Spinal cord (tissue), 10 donors: ENCODE data around the gene ZMYND15. TPM values are rescaled to one million over a fixed set of nuclear protein-coding genes. Genes with fewer than 3 reads are reported as not detected.
A peak's percentile ranks its signal among the peaks of the same experiment; 100 is the strongest.

ENCODE experiments used
- DNase-seq, 6 donors: peaks; one replicate each; pipeline versions ENCODE4 v3.0.0 to v3.0.0-alpha.2; 2013 to 2015; ENCODE audit warnings: low spot score in 6 of 6, low read depth in 4 of 6
- H3K27ac ChIP-seq: one replicate; pipeline ENCODE4 v1.5.1; 2013; ENCODE audit warnings: low read depth, low read length, control low read depth
- H3K27me3 ChIP-seq: one replicate; pipeline ENCODE4 v1.6.1; 2013; ENCODE audit warnings: low read length; ENCODE audit not compliant: control insufficient read depth, insufficient read depth
- H3K36me3 ChIP-seq: one replicate; pipeline ENCODE4 v1.6.1; 2013; ENCODE audit warnings: low read length; ENCODE audit not compliant: control insufficient read depth, insufficient read depth
- H3K4me1 ChIP-seq: one replicate; pipeline ENCODE4 v1.6.1; 2013; ENCODE audit warnings: low read length; ENCODE audit not compliant: control insufficient read depth, insufficient read depth
- H3K4me3 ChIP-seq: one replicate; pipeline ENCODE4 v1.5.1; 2013; ENCODE audit warnings: low read depth, low read length, control low read depth
- H3K9me3 ChIP-seq: one replicate; pipeline ENCODE4 v1.6.1; 2013; ENCODE audit warnings: low read length; ENCODE audit not compliant: control insufficient read depth, insufficient read depth
- WGBS: methylation state at CpG from one replicate; pipeline ENCODE4 v1.1.5; 2013; ENCODE audit warnings: missing lambda C conversion rate; ENCODE audit not compliant: insufficient coverage; 5-methylcytosine and 5-hydroxymethylcytosine counted together
- polyA plus RNA-seq, 2 donors: library from polyadenylated mRNA; unstranded; fragments of 120-200 nt; gene quantifications; one replicate each; pipeline ENCODE4 v1.2.1, GENCODE V29; 2013; ENCODE audit not compliant: insufficient read length in 2 of 2
- total RNA-seq, 2 donors: library from RNA; depleted of rRNA in 1 of 2; stranded (reverse); fragments of 120-200 nt in 1 of 2; fragments of >200 nt in 1 of 2; gene quantifications; one replicate each; pipeline versions ENCODE4 v1.2.3 to v1.2.4, GENCODE V29; 2013 to 2014
- donor health status: healthy.

ZMYND15 gene
- total and polyA plus RNA-seq, 4 donors, result 0.89 to 2.5 (median 1.7) TPM

GRCh38 chr17:4789701-4789950 lies 50.0 kb downstream of the ZMYND15 start:
- Histone ChIP-seq H3K4me1 (peaks cover 57% of the 10 kb centered on the region), H3K27ac (no peak overlapping the region), H3K4me3 (peak overlapping the region; percentile 66), H3K27me3 (peaks cover 26% of the 10 kb centered on the region), H3K9me3 (no peaks in the 10 kb centered on the region), H3K36me3 (peaks cover 6% of the 10 kb centered on the region)
- WGBS, result under 1% methylated on average over 25 of the region's 25 CpGs
- DNase-seq, result no peak

- Histone ChIP-seq H3K36me3 (peaks cover 6% of the 10 kb centered on the region), H3K27me3 (peaks cover 22% of the 10 kb centered on the region), H3K4me1 (peaks cover 52% of the 10 kb centered on the region), H3K27ac (peak overlapping the region; percentile 86), H3K9me3 (no peaks in the 10 kb centered on the region), H3K4me3 (peak overlapping the region; percentile 66)
- under 1% methylated on average over 90 of the region's 91 CpGs for WGBS
- DNase-seq, result peak; percentile 68 to 97 (median 77)
Observed at GRCh38 chr17:4789951-4790704, 50.5 kb downstream of the ZMYND15 start.

- Histone ChIP-seq H3K9me3 (no peaks in the 10 kb centered on the region), H3K27me3 (peaks cover 17% of the 10 kb centered on the region), H3K27ac (peak overlapping the region; percentile 86), H3K4me3 (peak overlapping the region; percentile 66), H3K36me3 (peaks cover 6% of the 10 kb centered on the region), H3K4me1 (peaks cover 47% of the 10 kb centered on the region)
- DNase-seq, result no peak
- WGBS, result 76% methylated on average over 4 of the region's 7 CpGs
Observed at GRCh38 chr17:4790705-4791088, 51.1 kb downstream of the ZMYND15 start.

- Histone ChIP-seq H3K36me3 (peaks cover 23% of the 10 kb centered on the region), H3K4me3 (no peak overlapping the region), H3K9me3 (no peaks in the 10 kb centered on the region), H3K4me1 (peaks cover 20% of the 10 kb centered on the region), H3K27me3 (no peaks in the 10 kb centered on the region), H3K27ac (no peak overlapping the region)
- DNase-seq, result no peak
- WGBS, result no CpG with 5 or more reads among the region's 1 CpG
Observed at GRCh38 chr17:4795168-4795567, 55.5 kb downstream of the ZMYND15 start.

Other genes starting within 250 kb of the ZMYND15 start
- 10 to 100 TPM; 17.7 to 18.0 TPM for gene SPNS2, start 241.0 kb upstream of the ZMYND15 start, total RNA-seq
- gene SPNS2, start 241.0 kb upstream of the ZMYND15 start, polyA plus RNA-seq, result 10 to 100 TPM; 65.1 to 67.3 TPM
- 10 to 100 TPM; 19.5 to 30.9 TPM for gene MYBBP1A, start 184.4 kb upstream of the ZMYND15 start, total RNA-seq
- gene MYBBP1A, start 184.4 kb upstream of the ZMYND15 start, polyA plus RNA-seq, result 10 to 100 TPM; 36.5 to 38.9 TPM
- gene GGT6, start 179.3 kb upstream of the ZMYND15 start, total RNA-seq, result not detected
- gene GGT6, start 179.3 kb upstream of the ZMYND15 start, polyA plus RNA-seq, result under 1 TPM in 1 of 2 donors, not detected in 1; 0.15 TPM
- gene SMTNL2, start 155.3 kb upstream of the ZMYND15 start, total RNA-seq, result 10 to 100 TPM in 1 of 2 donors, 1 to 10 TPM in 1; 5.1 to 33.9 TPM
- 10 to 100 TPM in 1 of 2 donors, 1 to 10 TPM in 1; 5.8 to 12.8 TPM for gene SMTNL2, start 155.3 kb upstream of the ZMYND15 start, polyA plus RNA-seq
- 10 to 100 TPM in 1 of 2 donors, 1 to 10 TPM in 1; 3.0 to 16.3 TPM for gene ALOX15, start 98.2 kb upstream of the ZMYND15 start, total RNA-seq
- gene ALOX15, start 98.2 kb upstream of the ZMYND15 start, polyA plus RNA-seq, result 10 to 100 TPM in 1 of 2 donors, 1 to 10 TPM in 1; 3.9 to 13.5 TPM
- gene PELP1, start 35.7 kb upstream of the ZMYND15 start, total RNA-seq, result 10 to 100 TPM; 20.5 to 22.4 TPM
- gene PELP1, start 35.7 kb upstream of the ZMYND15 start, polyA plus RNA-seq, result 10 to 100 TPM; 60.7 to 70.8 TPM
- gene ARRB2, start 29.2 kb upstream of the ZMYND15 start, total RNA-seq, result 10 to 100 TPM; 21.2 to 33.9 TPM
- gene ARRB2, start 29.2 kb upstream of the ZMYND15 start, polyA plus RNA-seq, result 100 to 1,000 TPM in 1 of 2 donors, 10 to 100 TPM in 1; 99.0 to 105 TPM
- gene MED11, start 8.4 kb upstream of the ZMYND15 start, total RNA-seq, result 10 to 100 TPM in 1 of 2 donors, 1 to 10 TPM in 1; 9.5 to 32.1 TPM
- 10 to 100 TPM; 27.3 to 27.4 TPM for gene MED11, start 8.4 kb upstream of the ZMYND15 start, polyA plus RNA-seq
- gene CXCL16, start 95 bp downstream of the ZMYND15 start, total RNA-seq, result 1 to 10 TPM; 7.5 to 8.0 TPM
- gene CXCL16, start 95 bp downstream of the ZMYND15 start, polyA plus RNA-seq, result 10 to 100 TPM; 18.4 to 18.8 TPM
- not detected for gene TM4SF5, start 32.1 kb downstream of the ZMYND15 start, total RNA-seq
- not detected for gene TM4SF5, start 32.1 kb downstream of the ZMYND15 start, polyA plus RNA-seq
- gene VMO1, start 46.5 kb downstream of the ZMYND15 start, total RNA-seq, result 1 to 10 TPM in 1 of 2 donors, under 1 TPM in 1; 0.99 to 2.0 TPM
- 1 to 10 TPM; 2.0 to 2.7 TPM for gene VMO1, start 46.5 kb downstream of the ZMYND15 start, polyA plus RNA-seq
- not detected for gene GLTPD2, start 49.1 kb downstream of the ZMYND15 start, total RNA-seq
- gene GLTPD2, start 49.1 kb downstream of the ZMYND15 start, polyA plus RNA-seq, result 1 to 10 TPM; 3.5 to 5.2 TPM
- gene PSMB6, start 56.3 kb downstream of the ZMYND15 start, total RNA-seq, result 100 to 1,000 TPM in 1 of 2 donors, 10 to 100 TPM in 1; 94.1 to 146 TPM
- 100 to 1,000 TPM; 143 to 147 TPM for gene PSMB6, start 56.3 kb downstream of the ZMYND15 start, polyA plus RNA-seq
- 10 to 100 TPM; 14.2 to 42.8 TPM for gene PLD2, start 67.3 kb downstream of the ZMYND15 start, total RNA-seq
- 10 to 100 TPM; 29.8 to 46.9 TPM for gene PLD2, start 67.3 kb downstream of the ZMYND15 start, polyA plus RNA-seq
- 10 to 100 TPM; 33.5 to 35.0 TPM for gene MINK1, start 93.5 kb downstream of the ZMYND15 start, total RNA-seq
- 10 to 100 TPM; 67.2 to 86.2 TPM for gene MINK1, start 93.5 kb downstream of the ZMYND15 start, polyA plus RNA-seq
- gene C17orf107, start 159.7 kb downstream of the ZMYND15 start, total RNA-seq, result 1 to 10 TPM; 1.9 to 4.7 TPM
- 1 to 10 TPM; 2.8 to 3.7 TPM for gene C17orf107, start 159.7 kb downstream of the ZMYND15 start, polyA plus RNA-seq
- under 1 TPM; 0.69 to 0.99 TPM for gene CHRNE, start 163.3 kb downstream of the ZMYND15 start, total RNA-seq
- gene CHRNE, start 163.3 kb downstream of the ZMYND15 start, polyA plus RNA-seq, result 1 to 10 TPM; 1.1 to 1.9 TPM
- gene GP1BA, start 192.4 kb downstream of the ZMYND15 start, total RNA-seq, result under 1 TPM in 1 of 2 donors, not detected in 1; 0.06 TPM
- gene GP1BA, start 192.4 kb downstream of the ZMYND15 start, polyA plus RNA-seq, result 1 to 10 TPM in 1 of 2 donors, under 1 TPM in 1; 0.57 to 1.6 TPM
- gene SLC25A11, start 200.2 kb downstream of the ZMYND15 start, total RNA-seq, result 10 to 100 TPM; 57.2 to 63.0 TPM
- 10 to 100 TPM; 84.0 to 95.2 TPM for gene SLC25A11, start 200.2 kb downstream of the ZMYND15 start, polyA plus RNA-seq
- gene RNF167, start 200.4 kb downstream of the ZMYND15 start, total RNA-seq, result 10 to 100 TPM; 23.5 to 72.5 TPM
- gene RNF167, start 200.4 kb downstream of the ZMYND15 start, polyA plus RNA-seq, result 100 to 1,000 TPM; 113 to 133 TPM
- gene PFN1, start 208.7 kb downstream of the ZMYND15 start, total RNA-seq, result 100 to 1,000 TPM in 1 of 2 donors, 10 to 100 TPM in 1; 95.4 to 191 TPM
- 100 to 1,000 TPM; 296 to 299 TPM for gene PFN1, start 208.7 kb downstream of the ZMYND15 start, polyA plus RNA-seq
- 1 to 10 TPM; 4.9 to 7.3 TPM for gene ENO3, start 211.3 kb downstream of the ZMYND15 start, total RNA-seq
- 10 to 100 TPM in 1 of 2 donors, 1 to 10 TPM in 1; 8.1 to 17.1 TPM for gene ENO3, start 211.3 kb downstream of the ZMYND15 start, polyA plus RNA-seq
- gene SPAG7, start 228.0 kb downstream of the ZMYND15 start, total RNA-seq, result 10 to 100 TPM; 36.8 to 85.2 TPM
- 10 to 100 TPM; 94.7 to 96.6 TPM for gene SPAG7, start 228.0 kb downstream of the ZMYND15 start, polyA plus RNA-seq
- 10 to 100 TPM; 12.6 to 20.3 TPM for gene CAMTA2, start 247.8 kb downstream of the ZMYND15 start, total RNA-seq
- 10 to 100 TPM; 84.3 to 96.1 TPM for gene CAMTA2, start 247.8 kb downstream of the ZMYND15 start, polyA plus RNA-seq